Small intestine (tissue), 7 donors: Measurements from ENCODE around the gene RARB. TPM values are rescaled to one million over a fixed set of nuclear protein-coding genes. Genes with fewer than 3 reads are reported as not detected.

Experiments
- DNase-seq, 2 donors: peaks; one replicate each; pipeline versions ENCODE4 v3.0.0 to v3.0.0-alpha.2; 2013
- FAIRE-seq: peaks from 2 replicates; lab custom pipeline; 2012; peaks lifted over from hg19 to GRCh38; lab: Jason Lieb, UNC
- H3K27ac ChIP-seq, 3 donors: one replicate each; pipeline ENCODE4 v1.5.1; 2013; ENCODE audit warnings: low read length in 2 of 3, mild to moderate bottlenecking in 2 of 3, control low read depth in 1 of 3, inconsistent platforms in 1 of 3, low read depth in 1 of 3, moderate library complexity in 1 of 3
- H3K27me3 ChIP-seq, 3 donors: one replicate each; pipeline ENCODE4 v1.6.1; 2013; ENCODE audit warnings: low read length in 3 of 3, inconsistent platforms in 1 of 3; ENCODE audit not compliant: control insufficient read depth in 3 of 3, insufficient read depth in 3 of 3
- H3K36me3 ChIP-seq, 3 donors: one replicate each; pipeline ENCODE4 v1.6.1; 2013; ENCODE audit warnings: low read length in 3 of 3, inconsistent platforms in 1 of 3, low read depth in 1 of 3, mild to moderate bottlenecking in 1 of 3, moderate library complexity in 1 of 3; ENCODE audit not compliant: control insufficient read depth in 3 of 3, insufficient read depth in 2 of 3
- H3K4me1 ChIP-seq, 3 donors: one replicate each; pipeline ENCODE4 v1.6.1; 2013; ENCODE audit warnings: low read length in 2 of 3, inconsistent platforms in 1 of 3, low read depth in 1 of 3, mild to moderate bottlenecking in 1 of 3, moderate library complexity in 1 of 3; ENCODE audit not compliant: control insufficient read depth in 3 of 3, insufficient read depth in 2 of 3
- H3K4me3 ChIP-seq, 3 donors: one replicate each; pipeline ENCODE4 v1.5.1; 2013; ENCODE audit warnings: low read length in 3 of 3, control low read depth in 1 of 3, inconsistent platforms in 1 of 3, low read depth in 1 of 3, mild to moderate bottlenecking in 1 of 3, moderate library complexity in 1 of 3
- H3K9me3 ChIP-seq, 2 donors: one replicate each; pipeline ENCODE4 v1.6.1; 2013; ENCODE audit warnings: low read depth in 1 of 2, low read length in 1 of 2; ENCODE audit not compliant: control insufficient read depth in 2 of 2, insufficient read depth in 1 of 2
- WGBS, 3 donors: extraction: QIAGEN DNeasy Blood & Tissue Kit; methylation state at CpG; one replicate each; pipeline ENCODE4 v1.1.7; 2013; 5-methylcytosine and 5-hydroxymethylcytosine counted together
- polyA plus RNA-seq, 4 donors: library from polyadenylated mRNA; stranded (reverse) in 3 of 4; unstranded in 1 of 4; fragments of 200-250 nt in 3 of 4; fragments of 120-200 nt in 1 of 4; gene quantifications; one replicate each; pipeline versions ENCODE4 v1.2.1 to v1.2.3, GENCODE V29; 2013
- donor health status: healthy with polysubstance abuse.
- donor health status: control.
- donor health status: control.
- donor health status: Bipolar disorder and iron deficiency.
- donor health status: healthy.

RARB gene
- polyA plus RNA-seq, 4 donors, result 0.27 to 9.0 (median 0.89) TPM

GRCh38 chr3:25547103-25547502 is 119.0 kb downstream of the RARB start:
- WGBS, 3 donors, result 91 to 97% (median 93%) methylated on average over 1 of the region's 1 CpG
- FAIRE-seq (no peak), DNase-seq (no peak)
- Histone ChIP-seq H3K36me3 (peaks cover 0 to 2% (median 0%) of the 10 kb centered on the region in 3 donors), H3K4me1 (no peaks in the 10 kb centered on the region), H3K27ac (no peak overlapping the region), H3K9me3 (no peaks in the 10 kb centered on the region), H3K27me3 (peaks cover 0 to 4% (median 0%) of the 10 kb centered on the region in 3 donors), H3K4me3 (no peak overlapping the region)

DNA sequence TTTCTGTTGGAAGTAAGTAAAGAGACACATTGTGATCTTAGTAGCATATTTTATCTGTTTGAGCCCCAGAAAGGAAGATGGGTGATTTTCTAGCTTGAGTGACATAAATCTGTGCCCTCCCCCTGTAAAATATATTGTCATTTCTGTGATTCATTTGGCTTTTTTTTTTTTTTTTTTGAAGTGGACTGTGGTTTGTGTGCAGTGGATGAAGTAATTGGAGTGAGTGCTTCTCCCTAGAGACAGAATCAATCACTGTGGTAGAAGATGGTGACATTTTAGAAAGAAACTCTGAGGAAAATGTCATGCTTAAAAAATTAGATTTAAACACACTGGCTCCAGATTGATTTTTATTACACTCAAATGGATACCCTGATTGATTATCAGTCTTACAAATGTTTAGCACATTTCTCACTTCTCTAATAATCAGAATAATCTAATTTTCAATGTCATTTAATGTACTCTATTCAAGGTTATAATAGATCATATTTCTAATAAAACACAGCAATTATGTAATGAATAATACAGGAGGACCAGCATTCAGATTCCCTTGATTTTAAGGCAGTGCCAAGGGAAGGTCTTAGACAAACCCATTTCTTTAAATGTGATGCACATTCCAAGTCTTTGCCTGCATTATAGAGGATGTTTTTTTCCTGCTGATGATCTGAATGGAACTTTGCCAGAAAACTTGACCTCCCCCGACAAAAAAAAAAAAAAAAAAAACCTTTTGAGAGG is 120.0 kb downstream of the RARB start:
- 53 to 63% (median 61%) methylated on average over 1 of the region's 1 CpG for WGBS, 3 donors
- DNase-seq (no peak), FAIRE-seq (no peak)
- peaks cover 0 to 5% (median 0%) of the 10 kb centered on the region in 3 donors for H3K27me3 ChIP-seq
- no peak overlapping the region for H3K27ac ChIP-seq
- H3K9me3 ChIP-seq, result no peaks in the 10 kb centered on the region
- no peaks in the 10 kb centered on the region for H3K4me1 ChIP-seq
- peaks cover 0 to 2% (median 0%) of the 10 kb centered on the region in 3 donors for H3K36me3 ChIP-seq
- no peak overlapping the region for H3K4me3 ChIP-seq

DNA sequence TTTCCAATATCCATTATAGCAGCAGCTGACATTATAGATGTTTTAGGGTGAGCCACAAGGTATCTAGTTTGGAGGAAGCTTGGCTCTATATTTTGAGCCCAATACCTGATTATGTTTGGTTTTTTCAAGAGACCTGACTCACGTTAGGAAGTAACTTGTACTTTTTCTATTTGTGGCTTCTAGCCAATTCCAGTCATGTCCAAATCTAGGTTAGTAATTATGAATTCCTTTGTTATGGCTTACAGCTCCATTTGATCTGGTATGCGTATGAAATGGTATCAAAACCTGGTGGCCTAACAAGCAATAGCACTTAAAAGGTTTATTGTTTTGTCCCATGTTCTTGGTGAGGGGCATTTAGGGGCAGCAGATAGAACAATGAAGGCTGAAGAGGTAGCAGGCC is 120.8 kb downstream of the RARB start:
- peaks cover 0 to 6% (median 0%) of the 10 kb centered on the region in 3 donors for H3K27me3 ChIP-seq
- FAIRE-seq (no peak), DNase-seq (no peak)
- H3K9me3 ChIP-seq, result no peaks in the 10 kb centered on the region
- 49 to 74% (median 64%) methylated on average over 2 of the region's 2 CpGs for WGBS, 3 donors
- no peak overlapping the region for H3K27ac ChIP-seq
- peaks cover 0 to 2% (median 0%) of the 10 kb centered on the region in 3 donors for H3K36me3 ChIP-seq
- H3K4me3 ChIP-seq, result no peak overlapping the region
- no peaks in the 10 kb centered on the region for H3K4me1 ChIP-seq

DNA sequence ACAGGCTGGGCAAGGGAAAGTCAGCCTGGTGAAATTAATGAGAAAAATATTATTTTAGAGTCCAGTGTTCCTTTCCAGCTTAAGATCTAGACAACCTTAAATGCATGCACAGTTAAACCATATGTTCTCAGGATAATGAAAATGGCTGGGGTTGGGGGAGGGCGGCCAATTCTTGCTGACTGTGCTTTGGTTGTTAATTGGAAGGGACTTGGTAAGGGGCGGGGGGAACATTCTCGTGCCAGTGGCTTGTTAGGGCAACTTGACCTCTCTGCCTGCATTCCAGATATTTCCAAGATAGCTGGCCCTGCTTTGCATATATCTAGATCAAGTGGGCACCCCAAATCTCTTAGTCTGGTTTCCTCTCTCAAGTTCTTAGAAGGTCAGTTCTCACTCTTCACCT is 124.2 kb downstream of the RARB start:
- no peak overlapping the region for H3K4me3 ChIP-seq
- 83 to 91% (median 87%) methylated on average over 3 of the region's 3 CpGs for WGBS, 3 donors
- H3K27me3 ChIP-seq, result peaks cover 0 to 6% (median 0%) of the 10 kb centered on the region in 3 donors
- no peaks in the 10 kb centered on the region for H3K36me3 ChIP-seq
- H3K4me1 ChIP-seq, result no peaks in the 10 kb centered on the region
- FAIRE-seq (no peak), DNase-seq (no peak)
- no peaks in the 10 kb centered on the region for H3K9me3 ChIP-seq
- no peak overlapping the region for H3K27ac ChIP-seq

DNA sequence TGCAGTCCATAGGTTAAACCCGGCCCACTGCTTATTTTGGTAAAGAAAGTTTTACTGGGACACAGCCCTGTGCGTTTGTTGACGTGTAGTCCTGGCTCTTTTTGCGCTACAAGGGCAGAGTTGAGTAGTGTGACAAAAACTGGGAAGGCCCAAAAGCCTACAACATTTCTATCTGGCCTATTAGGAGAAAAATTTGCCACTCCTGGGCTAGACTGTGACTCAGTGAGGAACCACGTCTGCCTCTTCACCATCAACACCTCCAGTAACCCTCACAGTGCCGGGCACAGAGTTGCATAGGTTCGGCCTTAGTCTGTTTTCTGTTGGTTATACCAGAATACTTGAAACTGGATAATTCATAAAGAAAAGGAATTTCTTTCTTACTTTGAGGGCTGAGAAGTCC is 126.3 kb downstream of the RARB start:
- no peaks in the 10 kb centered on the region for H3K9me3 ChIP-seq
- H3K27ac ChIP-seq, result no peak overlapping the region
- no peak for DNase-seq
- WGBS, 3 donors, result 81 to 93% (median 85%) methylated on average over 7 of the region's 7 CpGs
- H3K4me3 ChIP-seq, result no peak overlapping the region
- no peak for FAIRE-seq
- peaks cover 0 to 6% (median 0%) of the 10 kb centered on the region in 3 donors for H3K27me3 ChIP-seq
- peaks cover 0 to 3% (median 0%) of the 10 kb centered on the region in 3 donors for H3K4me1 ChIP-seq
- no peaks in the 10 kb centered on the region for H3K36me3 ChIP-seq

DNA sequence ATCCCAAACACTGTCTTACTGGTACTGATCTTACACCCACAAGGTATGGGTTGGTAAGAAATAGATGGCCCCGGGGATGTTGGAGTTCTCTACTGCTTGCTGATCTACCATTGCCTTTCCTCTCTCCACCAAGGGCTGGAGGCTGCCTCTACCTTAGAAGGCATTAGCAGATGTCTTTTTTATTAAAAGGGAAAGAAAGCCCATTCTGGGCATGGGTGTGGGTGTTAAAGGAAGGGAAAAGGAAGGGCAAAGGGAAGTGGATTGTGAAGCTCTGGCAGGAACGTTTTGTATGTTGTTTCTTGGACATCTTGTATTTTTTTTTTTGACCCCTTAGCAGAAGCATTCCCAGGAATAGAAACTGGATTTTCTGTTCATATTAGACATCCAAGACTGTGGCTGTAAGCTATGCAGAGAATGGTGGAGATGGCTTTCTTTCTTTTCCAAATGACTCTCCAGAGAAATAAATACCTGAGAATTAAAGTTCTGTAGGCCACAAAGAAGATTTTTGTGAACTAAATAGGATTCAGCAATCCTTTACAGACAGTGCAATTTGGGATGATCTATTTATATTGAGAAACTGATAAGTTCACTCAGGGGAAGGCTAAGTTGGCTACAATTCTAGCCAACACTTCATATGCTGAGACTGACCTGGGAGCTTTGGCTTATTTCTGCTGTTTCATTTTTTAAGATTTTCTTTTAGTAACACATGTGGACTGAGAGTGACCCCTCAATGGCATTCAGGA is 127.8 kb downstream of the RARB start:
- H3K27ac ChIP-seq, result no peak overlapping the region
- no peak for FAIRE-seq
- no peaks in the 10 kb centered on the region for H3K36me3 ChIP-seq
- peaks cover 0 to 3% (median 0%) of the 10 kb centered on the region in 3 donors for H3K4me1 ChIP-seq
- 59 to 69% (median 69%) methylated on average over 2 of the region's 2 CpGs for WGBS, 3 donors
- no peak overlapping the region for H3K4me3 ChIP-seq
- H3K9me3 ChIP-seq, result no peaks in the 10 kb centered on the region
- H3K27me3 ChIP-seq, result peaks cover 0 to 6% (median 0%) of the 10 kb centered on the region in 3 donors
- DNase-seq, result no peak

GRCh38 chr3:25556447-25556846 is 128.4 kb downstream of the RARB start:
- Histone ChIP-seq H3K36me3 (no peaks in the 10 kb centered on the region), H3K4me3 (no peak overlapping the region), H3K27me3 (peaks cover 0 to 5% (median 0%) of the 10 kb centered on the region in 3 donors), H3K9me3 (no peaks in the 10 kb centered on the region), H3K27ac (no peak overlapping the region), H3K4me1 (peaks cover 0 to 3% (median 0%) of the 10 kb centered on the region in 3 donors)
- FAIRE-seq (no peak), DNase-seq (no peak)
- WGBS, 3 donors, result 58 to 76% (median 73%) methylated on average over 1 of the region's 1 CpG

DNA sequence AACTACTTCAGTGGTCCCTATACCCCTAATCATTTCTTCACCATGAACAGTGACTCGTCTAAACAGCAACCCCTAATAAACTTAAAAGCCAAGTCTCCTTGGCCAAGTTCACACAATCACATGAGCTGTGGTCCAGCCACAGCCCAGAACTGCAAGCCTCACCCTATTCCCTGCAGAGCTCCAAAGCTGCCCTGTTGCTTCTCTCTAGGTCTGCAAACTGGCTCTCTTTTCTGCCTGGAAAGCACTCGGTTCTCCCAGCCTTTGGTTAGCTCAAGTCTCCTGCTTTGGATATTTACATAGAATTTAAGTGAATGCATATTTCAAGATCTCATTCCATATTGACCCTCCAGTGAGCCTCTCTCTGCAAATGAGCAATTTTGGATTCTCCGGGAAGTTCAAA is 129.6 kb downstream of the RARB start:
- FAIRE-seq, result no peak
- no peaks in the 10 kb centered on the region for H3K36me3 ChIP-seq
- 58 to 83% (median 72%) methylated on average over 3 of the region's 3 CpGs for WGBS, 3 donors
- no peaks in the 10 kb centered on the region for H3K9me3 ChIP-seq
- H3K27me3 ChIP-seq, result peaks cover 0 to 2% (median 0%) of the 10 kb centered on the region in 3 donors
- peaks cover 0 to 3% (median 0%) of the 10 kb centered on the region in 3 donors for H3K4me1 ChIP-seq
- H3K27ac ChIP-seq, result no peak overlapping the region
- H3K4me3 ChIP-seq, result no peak overlapping the region
- no peak for DNase-seq
